MCF 10A (cell line): ENCODE measurements around the gene IFNA5. TPM values are rescaled to one million over a fixed set of nuclear protein-coding genes. Genes with fewer than 3 reads are reported as not detected.

Experiments
- BruUV-seq: library from RNA; stranded (reverse); fragments of 400-500 nt; replicated peaks from 2 replicates; lab custom pipeline; 2021; lab: Mats Ljungman, UMichigan
- CTCF ChIA-PET: fragments of 300-600 bp; sonication (Branson Sonifier 250); formaldehyde crosslinking; extraction: SDS; loops from one replicate; lab custom pipeline; 2021; ENCODE audit warnings: antibody characterized with exemption, inconsistent platforms; lab: Yijun Ruan, JAX
- POLR2A ChIA-PET: fragments of 300-600, 350-650 bp; sonication (Branson Sonifier 250); formaldehyde crosslinking; extraction: SDS; loops from one replicate; lab custom pipeline; 2020; ENCODE audit warnings: antibody characterized with exemption, inconsistent platforms; lab: Yijun Ruan, JAX
- DNase-seq: peaks from one replicate; pipeline ENCODE4 v3.0.0-alpha.2; 2018; ENCODE audit not compliant: unreplicated experiment
- H3K27ac Mint-ChIP-seq: one replicate; pipeline ENCODE4 v1.8.0; 2022; ENCODE audit warnings: mild to moderate bottlenecking, low read depth, mixed read lengths; ENCODE audit not compliant: unreplicated experiment
- H3K27me3 Mint-ChIP-seq: one replicate; pipeline ENCODE4 v1.8.0; 2022; ENCODE audit warnings: mixed read lengths; ENCODE audit not compliant: insufficient read depth, unreplicated experiment
- H3K36me3 Mint-ChIP-seq: one replicate; pipeline ENCODE4 v1.8.0; 2022; ENCODE audit warnings: mild to moderate bottlenecking, moderate library complexity, mixed read lengths; ENCODE audit not compliant: insufficient read depth, unreplicated experiment
- H3K4me1 Mint-ChIP-seq: one replicate; pipeline ENCODE4 v1.8.0; 2022; ENCODE audit warnings: mixed read lengths; ENCODE audit not compliant: insufficient read depth, unreplicated experiment
- H3K4me3 Mint-ChIP-seq: one replicate; pipeline ENCODE4 v1.8.0; 2022; ENCODE audit warnings: mild to moderate bottlenecking, moderate library complexity, mixed read lengths; ENCODE audit not compliant: unreplicated experiment
- H3K9me3 Mint-ChIP-seq: one replicate; pipeline ENCODE4 v1.8.0; 2022; ENCODE audit warnings: mixed read lengths; ENCODE audit not compliant: unreplicated experiment
- CTCF ChIP-seq: fragments of 200-600 bp; IDR thresholded peaks from one replicate; pipeline ENCODE4 v1.8.0; 2022; ENCODE audit warnings: antibody characterized with exemption, mild to moderate bottlenecking; ENCODE audit not compliant: unreplicated experiment
- intact Hi-C: fragments of 100-400 bp; cut with micrococcal nuclease; formaldehyde crosslinking; loops from 2 replicates; pipeline ENCODE4 v1.14.1; 2022
- total RNA-seq: library from RNA; stranded (reverse); gene quantifications from 2 replicates; pipeline ENCODE4 v1.2.3, GENCODE V29; 2022

IFNA5 gene
- total RNA-seq, 1 experiment from 2014 or later: not detected

GRCh38 chr9:21314152-21314551 is 9.0 kb upstream of the IFNA5 start:
- intact Hi-C loops: no loop called here
- no peak for TF ChIP-seq CTCF
- Mint-ChIP-seq H3K27me3 (peaks cover 44% of the 10 kb centered on the region), H3K4me1 (no peaks in the 10 kb centered on the region), H3K27ac (no peak overlapping the region), H3K36me3 (no peaks in the 10 kb centered on the region), H3K9me3 (no peaks in the 10 kb centered on the region), H3K4me3 (no peak overlapping the region)
- ChIA-PET POLR2A (no interaction called here), CTCF (interaction anchor here (0.9 kb wide), 1 partner anchor 120 kb away, joined by 3 read pairs; no protein-coding TSS in a partner anchor)
- no peak for DNase-seq
- no TSS peak for BruUV-seq

- TF ChIP-seq CTCF: no peak
- DNase-seq: no peak
- Mint-ChIP-seq H3K27me3 (peaks cover 54% of the 10 kb centered on the region), H3K36me3 (no peaks in the 10 kb centered on the region), H3K9me3 (no peaks in the 10 kb centered on the region), H3K4me1 (no peaks in the 10 kb centered on the region), H3K4me3 (no peak overlapping the region), H3K27ac (no peak overlapping the region)
- POLR2A ChIA-PET: no interaction called here
- intact Hi-C loops: no loop called here
- CTCF ChIA-PET: interaction anchor here (0.7 kb wide), 1 partner anchor 59 kb away, joined by 3 read pairs; no protein-coding TSS in a partner anchor
- no TSS peak for BruUV-seq
These were observed 6.8 kb upstream of the IFNA5 start for GRCh38 chr9:21311889-21312288.

- no peaks in the 10 kb centered on the region for H3K9me3 Mint-ChIP-seq
- ChIA-PET CTCF (interaction anchor here (0.8 kb wide), 1 partner anchor 943 kb away, joined by 3 read pairs; no protein-coding TSS in a partner anchor), POLR2A (no interaction called here)
- peaks cover 25% of the 10 kb centered on the region for H3K27me3 Mint-ChIP-seq
- TF ChIP-seq CTCF: no peak
- H3K36me3 Mint-ChIP-seq: no peaks in the 10 kb centered on the region
- DNase-seq: no peak
- no peak overlapping the region for H3K4me3 Mint-ChIP-seq
- no peak overlapping the region for H3K27ac Mint-ChIP-seq
- intact Hi-C loops: no loop called here
- BruUV-seq: no TSS peak
- H3K4me1 Mint-ChIP-seq: no peaks in the 10 kb centered on the region
These were observed 9.1 kb downstream of the IFNA5 start for GRCh38 chr9:21295992-21296391.

GRCh38 chr9:21294904-21295538 is 10.1 kb downstream of the IFNA5 start:
- no peaks in the 10 kb centered on the region for H3K4me1 Mint-ChIP-seq
- BruUV-seq: no TSS peak
- H3K9me3 Mint-ChIP-seq: no peaks in the 10 kb centered on the region
- H3K4me3 Mint-ChIP-seq: no peak overlapping the region
- DNase-seq: no peak
- ChIA-PET POLR2A (no interaction called here), CTCF (interaction anchor here (0.8 kb wide), 1 partner anchor 944 kb away, joined by 3 read pairs; no protein-coding TSS in a partner anchor)
- no peak for TF ChIP-seq CTCF
- peaks cover 16% of the 10 kb centered on the region for H3K27me3 Mint-ChIP-seq
- H3K36me3 Mint-ChIP-seq: no peaks in the 10 kb centered on the region
- H3K27ac Mint-ChIP-seq: no peak overlapping the region
- intact Hi-C loops: no loop called here
